Activated T-helper 1 cell treated with anti-CD3 and anti-CD28 coated beads, Interleukin-2, amount 50 U/mL, for 16 hours (primary cell): Measurements from ENCODE around the gene SMARCD3.

Source experiments
- DNase-seq, 2 donors: peaks; one replicate each; pipeline ENCODE4 v3.0.0-alpha.2; 2020; ENCODE audit warnings: low read depth in 1 of 2, low spot score in 1 of 2

SMARCD3 gene

GRCh38 chr7:151237244-151238189 lies 11.0 kb downstream of the SMARCD3 start:
- DNase-seq: no peak

- DNase-seq: no peak
Measured at GRCh38 chr7:151236406-151236805, 12.1 kb downstream of the SMARCD3 start.

GRCh38 chr7:151235091-151235787 lies 13.3 kb downstream of the SMARCD3 start:
- DNase-seq: no peak

GRCh38 chr7:151233804-151234203 lies 14.7 kb downstream of the SMARCD3 start:
- DNase-seq: no peak

- peak; percentile 31 to 58 for DNase-seq
Measured at GRCh38 chr7:151232917-151233701, 15.4 kb downstream of the SMARCD3 start.

- DNase-seq: peak; percentile 84
Measured at GRCh38 chr7:151232091-151232916, 16.2 kb downstream of the SMARCD3 start, which contains the start of gene CHPF2. Gene CHPF2, plus strand, starts transcription at chr7:151232483. Its CDS starts 1,529 bp downstream, at chr7:151234012.

GRCh38 chr7:151231080-151231479 lies 17.4 kb downstream of the SMARCD3 start:
- DNase-seq: no peak

- no peak for DNase-seq
Measured at GRCh38 chr7:151229249-151229648, 19.2 kb downstream of the SMARCD3 start.

GRCh38 chr7:151228024-151228866 lies 20.2 kb downstream of the SMARCD3 start:
- no peak for DNase-seq

- peak; percentile 96 to 97 for DNase-seq
Measured at GRCh38 chr7:151226875-151227782, 21.4 kb downstream of the SMARCD3 start, which contains the start of gene ABCF2. Gene ABCF2, minus strand, starts transcription at chr7:151227205. Its CDS starts 747 bp downstream, at chr7:151226458.

GRCh38 chr7:151226560-151226874 lies 22.0 kb downstream of the SMARCD3 start:
- no peak for DNase-seq

- DNase-seq: no peak
Measured at GRCh38 chr7:151225948-151226510, 22.5 kb downstream of the SMARCD3 start.

- no peak for DNase-seq
Measured at GRCh38 chr7:151223728-151224127, 24.8 kb downstream of the SMARCD3 start.

GRCh38 chr7:151218170-151218569 lies 30.3 kb downstream of the SMARCD3 start:
- no peak for DNase-seq

GRCh38 chr7:151215396-151215795 lies 33.1 kb downstream of the SMARCD3 start:
- no peak for DNase-seq

- no peak for DNase-seq
Measured at GRCh38 chr7:151213826-151214225, 34.7 kb downstream of the SMARCD3 start.

- DNase-seq: no peak
Measured at GRCh38 chr7:151212626-151213025, 35.9 kb downstream of the SMARCD3 start.

GRCh38 chr7:151211155-151211772 lies 37.2 kb downstream of the SMARCD3 start:
- DNase-seq: no peak
